Breast epithelium (tissue), 3 donors: ENCODE data around the gene POLR2F.

Experiments used
- POLR2AphosphoS5 ChIP-seq, 3 donors: sonication (generic); formaldehyde crosslinking; IDR thresholded peaks; one replicate each; pipeline ENCODE4 v1.6.1; 2017; ENCODE audit warnings: antibody characterized with exemption in 3 of 3
- TF ChIP-seq, protein P1 (sequence below), 3 donors: fragments of 450-650 bp; IDR thresholded peaks; one replicate each; pipeline ENCODE4 v1.5.1; 2016 to 2017; ENCODE audit warnings: antibody characterized with exemption in 3 of 3, mild to moderate bottlenecking in 3 of 3, moderate library complexity in 3 of 3

DNA sequence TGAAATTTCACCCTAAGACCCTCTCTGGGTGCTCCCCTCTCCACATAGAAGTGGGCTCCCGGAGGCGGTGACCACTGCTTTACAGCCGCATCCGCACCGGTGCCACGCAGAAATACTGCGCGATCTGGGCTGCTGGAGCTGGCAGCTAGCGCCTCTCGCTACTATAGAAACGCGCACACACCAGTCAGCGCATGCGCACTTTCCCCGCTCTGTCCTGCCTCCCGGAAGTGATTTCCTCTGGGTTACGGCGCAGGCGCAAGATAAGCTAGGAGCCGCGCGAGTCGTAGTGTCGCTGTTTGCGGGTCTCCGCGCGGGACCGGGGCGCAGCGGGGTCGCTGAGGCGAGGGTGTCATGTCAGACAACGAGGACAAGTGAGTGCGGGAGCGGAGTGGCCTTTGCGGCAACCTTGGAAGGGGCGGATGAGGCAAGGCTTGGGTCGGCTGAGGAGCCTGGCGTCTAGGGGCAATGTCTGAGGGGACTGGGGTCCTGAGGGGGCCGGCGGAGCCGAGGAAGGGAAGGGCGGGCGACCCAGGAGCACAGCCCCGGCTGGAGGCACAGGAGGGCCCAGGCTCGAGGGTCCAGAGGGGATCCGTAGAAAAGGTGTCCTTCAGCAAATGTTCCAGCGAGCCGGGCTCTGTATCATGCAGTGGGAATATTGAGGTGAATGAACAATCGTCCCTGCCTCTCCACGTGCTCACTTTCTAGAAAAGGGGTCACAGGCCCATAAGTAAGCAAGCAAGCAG is at the start of gene POLR2F, which contains the start of gene C22orf23:
- TF ChIP-seq, protein P1, sequence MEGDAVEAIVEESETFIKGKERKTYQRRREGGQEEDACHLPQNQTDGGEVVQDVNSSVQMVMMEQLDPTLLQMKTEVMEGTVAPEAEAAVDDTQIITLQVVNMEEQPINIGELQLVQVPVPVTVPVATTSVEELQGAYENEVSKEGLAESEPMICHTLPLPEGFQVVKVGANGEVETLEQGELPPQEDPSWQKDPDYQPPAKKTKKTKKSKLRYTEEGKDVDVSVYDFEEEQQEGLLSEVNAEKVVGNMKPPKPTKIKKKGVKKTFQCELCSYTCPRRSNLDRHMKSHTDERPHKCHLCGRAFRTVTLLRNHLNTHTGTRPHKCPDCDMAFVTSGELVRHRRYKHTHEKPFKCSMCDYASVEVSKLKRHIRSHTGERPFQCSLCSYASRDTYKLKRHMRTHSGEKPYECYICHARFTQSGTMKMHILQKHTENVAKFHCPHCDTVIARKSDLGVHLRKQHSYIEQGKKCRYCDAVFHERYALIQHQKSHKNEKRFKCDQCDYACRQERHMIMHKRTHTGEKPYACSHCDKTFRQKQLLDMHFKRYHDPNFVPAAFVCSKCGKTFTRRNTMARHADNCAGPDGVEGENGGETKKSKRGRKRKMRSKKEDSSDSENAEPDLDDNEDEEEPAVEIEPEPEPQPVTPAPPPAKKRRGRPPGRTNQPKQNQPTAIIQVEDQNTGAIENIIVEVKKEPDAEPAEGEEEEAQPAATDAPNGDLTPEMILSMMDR (IDR thresholded peaks at IDR 0.05), result no peak
- TF ChIP-seq POLR2AphosphoS5 (IDR thresholded peaks at IDR 0.05), result peak; percentile 25 to 81 (median 61)
